SK-N-SH (cell line): ENCODE results near the gene ANKS1B. TPM values are rescaled to one million over a fixed set of nuclear protein-coding genes. Genes with fewer than 3 reads are reported as not detected.

Source experiments
- CTCF ChIA-PET: fragments of 300-600, 350-600 bp; formaldehyde crosslinking; extraction: SDS; loops from one replicate; lab custom pipeline; 2021; lab: Yijun Ruan, JAX
- POLR2A ChIA-PET: fragments of 350-600 bp; sonication (Branson Sonifier 250); formaldehyde crosslinking; extraction: SDS; loops from one replicate; lab custom pipeline; 2020; ENCODE audit warnings: antibody characterized with exemption, inconsistent platforms; lab: Yijun Ruan, JAX
- DNase-seq: peaks from one replicate; pipeline ENCODE4 v3.0.0; 2012
- H2AFZ ChIP-seq: fragments of 200-600 bp; sonication (generic); 2 replicates; pipeline ENCODE4 v1.8.1; 2016; ENCODE audit warnings: antibody characterized with exemption, mild to moderate bottlenecking, low read depth
- H3F3A ChIP-seq: fragments of 200-600 bp; sonication (generic); replicated peaks from 2 replicates; pipeline ENCODE3; 2016; ENCODE audit warnings: antibody characterized with exemption, mild to moderate bottlenecking; ENCODE audit not compliant: insufficient read depth
- H3K27ac ChIP-seq, 2 experiments: fragments of 200-500 bp in 1 of 2; fragments of 200-600 bp in 1 of 2; sonication (Bioruptor generic) in 1 of 2; sonication (generic), shearing (Covaris generic) in 1 of 2; 2 replicates each; pipeline versions ENCODE4 v1.5.1 to v1.6.1; 2014 to 2016; ENCODE audit warnings: low read depth in 2 of 2, inconsistent platforms in 1 of 2, low read length in 1 of 2, mild to moderate bottlenecking in 1 of 2, mixed read lengths in 1 of 2
- H3K27me3 ChIP-seq: fragments of 200-600 bp; sonication (generic), shearing (Covaris generic); 2 replicates; pipeline ENCODE4 v1.6.1; 2016; ENCODE audit warnings: mixed run types; ENCODE audit not compliant: insufficient read depth
- H3K36me3 ChIP-seq, 2 experiments: fragments of 200-500 bp in 1 of 2; fragments of 200-600 bp in 1 of 2; sonication (Bioruptor generic) in 1 of 2; sonication (generic) in 1 of 2; replicated peaks in 1 of 2; 2 replicates each; pipeline versions ENCODE3 to v1.5.1; 2014 to 2016; ENCODE audit warnings: low read length in 1 of 2, mild to moderate bottlenecking in 1 of 2; ENCODE audit not compliant: insufficient read depth in 2 of 2, control insufficient read depth in 1 of 2
- H3K4me1 ChIP-seq, 2 experiments: fragments of 200-500 bp in 1 of 2; fragments of 200-600 bp in 1 of 2; sonication (Bioruptor generic) in 1 of 2; sonication (generic), shearing (Covaris generic) in 1 of 2; 2 replicates each; pipeline versions ENCODE4 v1.5.1 to v1.6.1; 2014 to 2016; ENCODE audit warnings: low read depth in 1 of 2, low read length in 1 of 2, mixed run types in 1 of 2; ENCODE audit not compliant: insufficient read depth in 2 of 2, control insufficient read depth in 1 of 2
- H3K4me2 ChIP-seq: fragments of 200-600 bp; sonication (generic), shearing (Covaris generic); 2 replicates; pipeline ENCODE4 v1.6.1; 2017; ENCODE audit warnings: mixed run types
- H3K4me3 ChIP-seq, 2 experiments: fragments of 200-500 bp in 1 of 2; fragments of 200-600 bp in 1 of 2; sonication (Bioruptor generic) in 1 of 2; sonication (generic), shearing (Covaris generic) in 1 of 2; 2 replicates each; pipeline versions ENCODE4 v1.5.1 to v1.8.1; 2014 to 2016; ENCODE audit warnings: low read depth in 2 of 2, inconsistent platforms in 1 of 2, low read length in 1 of 2, mild to moderate bottlenecking in 1 of 2, mixed read lengths in 1 of 2, moderate library complexity in 1 of 2
- H3K79me2 ChIP-seq: fragments of 200-600 bp; sonication (generic); 2 replicates; pipeline ENCODE4 v1.8.1; 2017; ENCODE audit warnings: mild to moderate bottlenecking; ENCODE audit not compliant: insufficient read depth
- H3K9ac ChIP-seq: fragments of 200-600 bp; sonication (generic); 2 replicates; pipeline ENCODE4 v1.6.1; 2017; ENCODE audit warnings: mixed run types
- H3K9me2 ChIP-seq: fragments of 200-600 bp; sonication (generic); 2 replicates; pipeline ENCODE4 v1.6.1; 2017; ENCODE audit warnings: mixed run types
- H3K9me3 ChIP-seq: fragments of 200-600 bp; sonication (generic); 2 replicates; pipeline ENCODE4 v1.6.1; 2017; ENCODE audit warnings: mixed run types, mild to moderate bottlenecking, moderate library complexity
- H4K20me1 ChIP-seq: fragments of 200-600 bp; sonication (generic); 2 replicates; pipeline ENCODE4 v1.6.1; 2017; ENCODE audit warnings: mild to moderate bottlenecking, mixed run types; ENCODE audit not compliant: insufficient read depth
- CHD2 ChIP-seq: fragments of 150-350 bp; IDR thresholded peaks from 2 replicates; pipeline ENCODE4 v1.6.1; 2018; ENCODE audit warnings: low read length; ENCODE audit not compliant: partially characterized antibody
- EP300 ChIP-seq, 2 experiments: IDR thresholded peaks; 2 replicates each; pipeline versions ENCODE4 v1.4.0 to v1.6.1; 2012; ENCODE audit warnings: borderline replicate concordance in 1 of 2, low read depth in 1 of 2, low read length in 1 of 2
- FOSL2 ChIP-seq: IDR thresholded peaks from 2 replicates; pipeline ENCODE4 v1.4.0; 2012; ENCODE audit warnings: low read depth, mild to moderate bottlenecking, moderate library complexity, borderline replicate concordance
- FOXM1 ChIP-seq: IDR thresholded peaks from 2 replicates; pipeline ENCODE4 v1.4.0; 2012; ENCODE audit warnings: low read depth, mild to moderate bottlenecking
- MAX ChIP-seq: IDR thresholded peaks from 2 replicates; pipeline ENCODE4 v1.4.0; 2012; ENCODE audit warnings: low read depth
- NFIC ChIP-seq: IDR thresholded peaks from 2 replicates; pipeline ENCODE4 v1.4.0; 2012; ENCODE audit warnings: borderline replicate concordance
- PBX3 ChIP-seq: IDR thresholded peaks from 2 replicates; pipeline ENCODE4; 2012
- REST ChIP-seq: IDR thresholded peaks from 2 replicates; pipeline ENCODE4 v1.6.1; 2012; ENCODE audit warnings: mild to moderate bottlenecking, low read depth, low read length, moderate library complexity
- RXRA ChIP-seq: IDR thresholded peaks from 2 replicates; pipeline ENCODE4 v1.4.0; 2012; ENCODE audit warnings: low read depth, mild to moderate bottlenecking, borderline replicate concordance
- TCF12 ChIP-seq: IDR thresholded peaks from 2 replicates; pipeline ENCODE4 v1.4.0; 2012
- USF1 ChIP-seq: IDR thresholded peaks from 2 replicates; pipeline ENCODE4 v1.4.0; 2012; ENCODE audit warnings: low read depth, borderline replicate concordance
- USF2 ChIP-seq: fragments of 150-350 bp; IDR thresholded peaks from 2 replicates; pipeline ENCODE4 v1.6.1; 2017; ENCODE audit warnings: antibody characterized with exemption, low read length, low read depth, borderline replicate concordance
- YY1 ChIP-seq: IDR thresholded peaks from 2 replicates; pipeline ENCODE4 v1.4.0; 2012; ENCODE audit warnings: low read depth, mild to moderate bottlenecking
- WGBS: methylation state at CpG from one replicate; pipeline ENCODE4 v1.1.6; 2017; ENCODE audit warnings: low lambda C conversion rate; 5-methylcytosine and 5-hydroxymethylcytosine counted together
- polyA plus RNA-seq, 3 experiments: library from polyadenylated mRNA; depleted of rRNA; stranded (reverse); fragments of >200 nt; gene quantifications; 2 replicates each; pipeline ENCODE4 v1.2.3, GENCODE V29; 2012

Gene ANKS1B
- polyA plus RNA-seq, 1 of the 3 experiments (the other 2 are of a cell fraction): 1.8 TPM

GRCh38 chr12:99916555-99916954 lies 68.2 kb downstream of the ANKS1B start:
- Histone ChIP-seq H3K9me2 (no peaks in the 10 kb centered on the region), H3K79me2 (no peaks in the 10 kb centered on the region), H3K4me1 (peaks cover 5 to 17% of the 10 kb centered on the region in 2 experiments), H3K36me3 (no peaks in the 10 kb centered on the region), H3F3A (peaks cover 22% of the 10 kb centered on the region), H3K27ac (peak overlapping the region in 1 of 2 experiments; percentile 84; a peak in 2 of 4 replicates), H3K27me3 (no peaks in the 10 kb centered on the region), H3K4me3 (no peak overlapping the region), H4K20me1 (no peaks in the 10 kb centered on the region), H3K9me3 (no peaks in the 10 kb centered on the region), H3K4me2 (peak overlapping the region; percentile 3; the same call in 1 of the 2 replicates)
- DNase-seq: no peak
- 48% methylated on average over 3 of the region's 3 CpGs for WGBS
- ChIA-PET POLR2A (no interaction called here), CTCF (interaction anchor here (0.8 kb wide), 1 partner anchor 32 kb away, joined by 3 read pairs; no protein-coding TSS in a partner anchor)
- TF ChIP-seq REST (no peak), FOSL2 (peak; percentile 8; the same call in 1 of the 2 replicates)
- TF ChIP-seq, all 33 proteins: peak for 1
- H2AFZ ChIP-seq: no peak overlapping the region
- H3K9ac ChIP-seq: no peak overlapping the region

GRCh38 chr12:99915251-99916082 lies 69.3 kb downstream of the ANKS1B start:
- H3K27me3 ChIP-seq: no peaks in the 10 kb centered on the region
- H3K9me2 ChIP-seq: no peaks in the 10 kb centered on the region
- peaks cover 31% of the 10 kb centered on the region for H3F3A ChIP-seq
- no peak for DNase-seq
- no peaks in the 10 kb centered on the region for H3K36me3 ChIP-seq
- peaks cover 5 to 17% of the 10 kb centered on the region in 2 experiments for H3K4me1 ChIP-seq
- H3K4me3 ChIP-seq: no peak overlapping the region
- no peak overlapping the region for H3K9ac ChIP-seq
- peak overlapping the region; percentile 40 to 84; a peak in 3 of 4 replicates for H3K27ac ChIP-seq
- ChIA-PET POLR2A (no interaction called here), CTCF (interaction anchor here (0.8 to 1.3 kb wide), 2 partner anchors 33 to 104 kb away, joined by 3 read pairs; no protein-coding TSS in a partner anchor)
- H3K9me3 ChIP-seq: no peaks in the 10 kb centered on the region
- no peaks in the 10 kb centered on the region for H3K79me2 ChIP-seq
- WGBS: 30% methylated on average over 6 of the region's 6 CpGs
- H2AFZ ChIP-seq: no peak overlapping the region
- peak overlapping the region; percentile 3; the same call in 1 of the 2 replicates for H3K4me2 ChIP-seq
- no peaks in the 10 kb centered on the region for H4K20me1 ChIP-seq
- TF ChIP-seq FOSL2 (peak; percentile 81; the same call in 1 of the 2 replicates), USF2 (no peak), RXRA (peak; percentile 66; the same call in 1 of the 2 replicates), CHD2 (no peak), YY1 (0 out of 2 replicates have a peak, but pooled peaks have one; percentile 13), MAX (peak; percentile 34; the same call in 1 of the 2 replicates), EP300 (IDR thresholded peaks at IDR 0.05; ENCODE audit: borderline replicate concordance in 1 of 2, low read depth in 1 of 2, low read length in 1 of 2) (peak in 1 of 2 experiments; percentile 87; a peak in 3 of 4 replicates), NFIC (peak; percentile 23; the same call in 1 of the 2 replicates), USF1 (no peak), PBX3 (peak; percentile 91), TCF12 (peak; percentile 94), REST (no peak), FOXM1 (peak; percentile 73)
